Measurements from ENCODE around the gene COL4A6. TPM values are rescaled to one million over a fixed set of nuclear protein-coding genes. Genes with fewer than 3 reads are reported as not detected.

The COL4A6 gene
- total and polyA plus RNA-seq, 4 donors = under 0.01 to 0.09 (median 0.07) TPM; not detected in 1

DNA sequence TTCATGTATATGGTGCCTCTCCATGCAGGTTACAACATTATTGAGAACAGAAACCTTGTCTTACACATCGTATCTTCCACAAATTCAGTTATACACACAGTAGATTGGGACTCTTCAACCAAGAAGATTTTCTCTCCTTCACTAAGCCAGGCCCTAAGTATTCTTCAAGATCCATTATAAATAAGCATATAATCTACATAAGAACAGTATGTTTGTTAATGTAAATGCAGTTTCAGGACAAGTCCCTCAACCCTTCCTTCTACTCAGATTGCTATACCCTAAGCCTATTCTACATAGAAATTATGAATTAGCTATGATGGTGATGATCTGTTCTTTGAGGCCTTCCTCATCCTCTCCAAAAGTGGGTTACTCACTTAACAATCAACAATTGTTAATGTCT lies 41.2 kb downstream of the COL4A6 start:
- no peaks in the 10 kb centered on the region for H3K36me3 ChIP-seq (ENCODE audit: control insufficient read depth in 4 of 4, insufficient read depth in 3 of 4, low read depth in 1 of 4, low read length in 3 of 4)
- WGBS = 100% methylated on average over 1 of the region's 1 CpG
- TF ChIP-seq FOXA2 (IDR thresholded peaks at IDR 0.05) = no peak
- TF ChIP-seq FOXA1 (IDR thresholded peaks at IDR 0.05) = no peak
- TF ChIP-seq YY1 (IDR thresholded peaks at IDR 0.05) = no peak
- no peak for TF ChIP-seq NR2F2 (IDR thresholded peaks at IDR 0.05)
- no peak for TF ChIP-seq CTCF (IDR thresholded peaks at IDR 0.05; ENCODE audit: low read depth, low read length, missing input control)
- no peak overlapping the region for H3K27ac ChIP-seq (ENCODE audit: low read depth in 1 of 2, low read length in 2 of 2)
- no peaks in the 10 kb centered on the region for H3K4me1 ChIP-seq (ENCODE audit: control insufficient read depth in 4 of 4, insufficient read depth in 4 of 4, low read length in 3 of 4)
- no peaks in the 10 kb centered on the region for H3K9me3 ChIP-seq (ENCODE audit: control insufficient read depth in 4 of 4, low read length in 3 of 4)
- H3K9ac ChIP-seq (ENCODE audit: low read depth in 1 of 2, low read length in 2 of 2) = no peak overlapping the region
- H3K4me3 ChIP-seq (ENCODE audit: low read depth in 1 of 3, low read length in 3 of 3) = no peak overlapping the region
- no peaks in the 10 kb centered on the region for H3K27me3 ChIP-seq (ENCODE audit: control insufficient read depth in 4 of 4, insufficient read depth in 4 of 4, low read length in 3 of 4)
- DNase-seq (ENCODE audit: low spot score) = no peak

GRCh38 chrX:108396188-108396891 lies 41.9 kb downstream of the COL4A6 start:
- Histone ChIP-seq H3K4me1 (ENCODE audit: control insufficient read depth in 4 of 4, insufficient read depth in 4 of 4, low read length in 3 of 4) (no peaks in the 10 kb centered on the region), H3K27me3 (ENCODE audit: control insufficient read depth in 4 of 4, insufficient read depth in 4 of 4, low read length in 3 of 4) (no peaks in the 10 kb centered on the region), H3K9me3 (ENCODE audit: control insufficient read depth in 4 of 4, low read length in 3 of 4) (no peaks in the 10 kb centered on the region), H3K27ac (ENCODE audit: low read depth in 1 of 2, low read length in 2 of 2) (no peak overlapping the region), H3K9ac (ENCODE audit: low read depth in 1 of 2, low read length in 2 of 2) (no peak overlapping the region), H3K36me3 (ENCODE audit: control insufficient read depth in 4 of 4, insufficient read depth in 3 of 4, low read depth in 1 of 4, low read length in 3 of 4) (no peaks in the 10 kb centered on the region), H3K4me3 (ENCODE audit: low read depth in 1 of 3, low read length in 3 of 3) (no peak overlapping the region)
- 79% methylated on average over 6 of the region's 6 CpGs for WGBS
- TF ChIP-seq HNF4A (conservative IDR thresholded peaks at IDR 0.05) = no peak
- TF ChIP-seq, protein P1, sequence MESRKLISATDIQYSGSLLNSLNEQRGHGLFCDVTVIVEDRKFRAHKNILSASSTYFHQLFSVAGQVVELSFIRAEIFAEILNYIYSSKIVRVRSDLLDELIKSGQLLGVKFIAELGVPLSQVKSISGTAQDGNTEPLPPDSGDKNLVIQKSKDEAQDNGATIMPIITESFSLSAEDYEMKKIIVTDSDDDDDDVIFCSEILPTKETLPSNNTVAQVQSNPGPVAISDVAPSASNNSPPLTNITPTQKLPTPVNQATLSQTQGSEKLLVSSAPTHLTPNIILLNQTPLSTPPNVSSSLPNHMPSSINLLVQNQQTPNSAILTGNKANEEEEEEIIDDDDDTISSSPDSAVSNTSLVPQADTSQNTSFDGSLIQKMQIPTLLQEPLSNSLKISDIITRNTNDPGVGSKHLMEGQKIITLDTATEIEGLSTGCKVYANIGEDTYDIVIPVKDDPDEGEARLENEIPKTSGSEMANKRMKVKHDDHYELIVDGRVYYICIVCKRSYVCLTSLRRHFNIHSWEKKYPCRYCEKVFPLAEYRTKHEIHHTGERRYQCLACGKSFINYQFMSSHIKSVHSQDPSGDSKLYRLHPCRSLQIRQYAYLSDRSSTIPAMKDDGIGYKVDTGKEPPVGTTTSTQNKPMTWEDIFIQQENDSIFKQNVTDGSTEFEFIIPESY (IDR thresholded peaks at IDR 0.05) = no peak
- no peak for TF ChIP-seq TAF1 (conservative IDR thresholded peaks at IDR 0.05)
- TF ChIP-seq FOXA1 (IDR thresholded peaks at IDR 0.05) = no peak
- no peak for TF ChIP-seq YY1 (IDR thresholded peaks at IDR 0.05)
- no peak for TF ChIP-seq FOXA2 (IDR thresholded peaks at IDR 0.05)
- TF ChIP-seq ATF3 (IDR thresholded peaks at IDR 0.05) = no peak
- TF ChIP-seq, protein P2, sequence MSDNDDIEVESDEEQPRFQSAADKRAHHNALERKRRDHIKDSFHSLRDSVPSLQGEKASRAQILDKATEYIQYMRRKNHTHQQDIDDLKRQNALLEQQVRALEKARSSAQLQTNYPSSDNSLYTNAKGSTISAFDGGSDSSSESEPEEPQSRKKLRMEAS (IDR thresholded peaks at IDR 0.05) = no peak
- no peak for TF ChIP-seq GABPA (IDR thresholded peaks at IDR 0.05 in 1 of 2, conservative IDR thresholded peaks at IDR 0.05 in 1 of 2)
- TF ChIP-seq NR2F2 (IDR thresholded peaks at IDR 0.05) = no peak
- TF ChIP-seq SP1 (IDR thresholded peaks at IDR 0.05) = no peak
- TF ChIP-seq HNF4G (IDR thresholded peaks at IDR 0.05) = no peak
- no peak for TF ChIP-seq RXRA (IDR thresholded peaks at IDR 0.05)
- no peak for TF ChIP-seq EGR1 (IDR thresholded peaks at IDR 0.05; ENCODE audit: low read depth in 2 of 2)
- TF ChIP-seq JUND (IDR thresholded peaks at IDR 0.05) = no peak
- no peak for TF ChIP-seq RAD21 (IDR thresholded peaks at IDR 0.05)
- no peak for TF ChIP-seq CTCF (IDR thresholded peaks at IDR 0.05; ENCODE audit: low read depth, low read length, missing input control)
- TF ChIP-seq REST (IDR thresholded peaks at IDR 0.05) = no peak
- no peak for DNase-seq (ENCODE audit: low spot score)
